Trophoblast cell (in vitro differentiated cells and primary cell): ENCODE measurements around the gene SRRT.

Source experiments
- DNase-seq, 2 donors: peaks; one replicate each; pipeline ENCODE4 v3.0.0-alpha.2; 2016
- H2AFZ ChIP-seq: 2 replicates; pipeline ENCODE4 v1.6.1; 2013; ENCODE audit warnings: low read length, moderate library complexity, mild to moderate bottlenecking; ENCODE audit not compliant: insufficient read depth, poor library complexity
- H2AK5ac ChIP-seq: 2 replicates; pipeline ENCODE4 v1.6.1; 2013; ENCODE audit warnings: mild to moderate bottlenecking, low read length
- H2BK120ac ChIP-seq: 2 replicates; pipeline ENCODE4 v1.6.1; 2013; ENCODE audit warnings: low read length, mild to moderate bottlenecking, moderate library complexity; ENCODE audit not compliant: insufficient read depth, poor library complexity
- H2BK12ac ChIP-seq: 2 replicates; pipeline ENCODE4 v1.6.1; 2013; ENCODE audit warnings: mild to moderate bottlenecking, low read length, moderate library complexity
- H2BK5ac ChIP-seq: 2 replicates; pipeline ENCODE4 v1.6.1; 2013; ENCODE audit warnings: low read length, low read depth, moderate library complexity, mild to moderate bottlenecking; ENCODE audit not compliant: poor library complexity
- H3K14ac ChIP-seq: 2 replicates; pipeline ENCODE4 v1.6.1; 2013; ENCODE audit warnings: mild to moderate bottlenecking, low read length
- H3K18ac ChIP-seq: 2 replicates; pipeline ENCODE4 v1.6.1; 2013; ENCODE audit warnings: mild to moderate bottlenecking, low read length
- H3K23ac ChIP-seq: 2 replicates; pipeline ENCODE4 v1.6.1; 2013; ENCODE audit warnings: low read length
- H3K27ac ChIP-seq: 2 replicates; pipeline ENCODE4 v1.5.1; 2013; ENCODE audit warnings: low read depth, mild to moderate bottlenecking, inconsistent platforms, low read length, moderate library complexity
- H3K27me3 ChIP-seq: 2 replicates; pipeline ENCODE4 v1.6.1; 2013; ENCODE audit warnings: inconsistent platforms, mild to moderate bottlenecking, low read length, moderate library complexity; ENCODE audit not compliant: insufficient read depth
- H3K36me3 ChIP-seq, 2 experiments: 1 replicate in 1 of 2; 2 replicates in 1 of 2; pipeline ENCODE4 v1.6.1; 2013; ENCODE audit warnings: low read length in 2 of 2, mild to moderate bottlenecking in 2 of 2, moderate library complexity in 1 of 2; ENCODE audit not compliant: insufficient read depth in 2 of 2, control insufficient read depth in 1 of 2
- H3K4ac ChIP-seq: 2 replicates; pipeline ENCODE4 v1.6.1; 2013; ENCODE audit warnings: low read depth, mild to moderate bottlenecking, low read length, moderate library complexity
- H3K4me1 ChIP-seq, 2 experiments: 1 replicate in 1 of 2; 2 replicates in 1 of 2; pipeline ENCODE4 v1.6.1; 2013; ENCODE audit warnings: low read length in 2 of 2, mild to moderate bottlenecking in 2 of 2, moderate library complexity in 1 of 2; ENCODE audit not compliant: insufficient read depth in 2 of 2, control insufficient read depth in 1 of 2
- H3K4me2 ChIP-seq: 2 replicates; pipeline ENCODE4 v1.6.1; 2013; ENCODE audit warnings: inconsistent platforms, mild to moderate bottlenecking, low read length, moderate library complexity
- H3K4me3 ChIP-seq: 2 replicates; pipeline ENCODE4 v1.5.1; 2013; ENCODE audit warnings: mild to moderate bottlenecking, low read depth, low read length, inconsistent platforms
- H3K79me1 ChIP-seq: one replicate; pipeline ENCODE4 v1.6.1; 2013; ENCODE audit warnings: low read length
- H3K79me2 ChIP-seq: 2 replicates; pipeline ENCODE4 v1.6.1; 2013; ENCODE audit warnings: low read length, mild to moderate bottlenecking; ENCODE audit not compliant: control insufficient read depth, insufficient read depth, poor library complexity
- H3K9ac ChIP-seq: 2 replicates; pipeline ENCODE4 v1.6.1; 2013; ENCODE audit warnings: mild to moderate bottlenecking, low read length
- H3K9me3 ChIP-seq: 2 replicates; pipeline ENCODE4 v1.6.1; 2013; ENCODE audit warnings: low read depth, mild to moderate bottlenecking, control low read depth, inconsistent platforms, low read length; ENCODE audit not compliant: insufficient read depth
- H4K12ac ChIP-seq: 2 replicates; pipeline ENCODE4 v1.6.1; 2013; ENCODE audit warnings: low read depth, mild to moderate bottlenecking, low read length, moderate library complexity
- H4K8ac ChIP-seq: 2 replicates; pipeline ENCODE4 v1.6.1; 2013; ENCODE audit warnings: low read depth, mild to moderate bottlenecking, low read length, moderate library complexity
- H4K91ac ChIP-seq: one replicate; pipeline ENCODE4 v1.6.1; 2013; ENCODE audit warnings: low read depth, mild to moderate bottlenecking, low read length, moderate library complexity
- WGBS: extraction: QIAGEN DNeasy Blood & Tissue Kit; methylation state at CpG from one replicate; pipeline ENCODE4 v1.1.7; 2013; ENCODE audit warnings: missing lambda C conversion rate; ENCODE audit not compliant: insufficient read length, insufficient coverage; ENCODE audit errors: extremely low coverage; 5-methylcytosine and 5-hydroxymethylcytosine counted together

The SRRT gene

DNA sequence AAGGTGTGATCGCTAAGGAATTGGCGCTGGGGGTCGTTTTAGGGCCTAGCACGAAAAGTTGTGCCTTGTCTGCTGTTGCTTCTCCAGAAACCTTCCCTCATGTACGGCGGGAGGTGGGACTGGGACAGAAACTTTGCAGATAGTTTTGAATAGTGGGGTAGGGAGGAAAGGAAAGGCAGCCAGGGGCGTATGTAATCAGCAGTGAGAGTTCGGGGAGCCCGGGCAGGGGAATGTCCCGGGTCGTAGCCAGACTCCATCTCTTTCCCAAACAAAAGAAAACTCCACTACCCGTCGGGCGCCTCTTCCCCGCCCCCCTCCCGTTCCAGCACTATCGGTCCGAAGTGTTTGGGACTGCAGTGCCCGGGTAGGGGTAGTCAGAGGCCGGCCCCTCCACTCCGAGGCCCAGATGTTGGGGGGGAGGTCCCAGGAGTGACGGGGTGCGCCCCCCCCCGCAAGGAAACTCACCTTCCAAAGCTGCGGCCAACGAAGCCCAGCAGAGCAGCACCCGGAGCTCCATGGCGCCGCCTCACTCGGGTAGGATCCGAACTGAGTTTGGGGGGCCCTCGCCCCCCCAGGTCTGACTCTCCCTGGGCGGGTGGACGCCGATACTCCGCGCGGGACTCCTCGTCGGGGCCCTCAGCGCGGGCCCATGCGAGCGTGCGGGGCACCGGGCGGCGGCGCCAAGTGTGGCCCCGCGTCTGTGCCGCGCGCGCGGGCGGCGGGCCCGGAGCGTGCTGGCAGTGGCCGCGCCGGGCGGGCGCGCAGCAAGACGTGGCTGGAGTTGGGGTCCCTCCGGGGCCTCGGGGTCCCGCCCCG is 48.2 kb upstream of the SRRT start:
- WGBS, result no CpG with 5 or more reads among the region's 71 CpGs
- H4K91ac ChIP-seq, result peak overlapping the region; percentile 94

DNA sequence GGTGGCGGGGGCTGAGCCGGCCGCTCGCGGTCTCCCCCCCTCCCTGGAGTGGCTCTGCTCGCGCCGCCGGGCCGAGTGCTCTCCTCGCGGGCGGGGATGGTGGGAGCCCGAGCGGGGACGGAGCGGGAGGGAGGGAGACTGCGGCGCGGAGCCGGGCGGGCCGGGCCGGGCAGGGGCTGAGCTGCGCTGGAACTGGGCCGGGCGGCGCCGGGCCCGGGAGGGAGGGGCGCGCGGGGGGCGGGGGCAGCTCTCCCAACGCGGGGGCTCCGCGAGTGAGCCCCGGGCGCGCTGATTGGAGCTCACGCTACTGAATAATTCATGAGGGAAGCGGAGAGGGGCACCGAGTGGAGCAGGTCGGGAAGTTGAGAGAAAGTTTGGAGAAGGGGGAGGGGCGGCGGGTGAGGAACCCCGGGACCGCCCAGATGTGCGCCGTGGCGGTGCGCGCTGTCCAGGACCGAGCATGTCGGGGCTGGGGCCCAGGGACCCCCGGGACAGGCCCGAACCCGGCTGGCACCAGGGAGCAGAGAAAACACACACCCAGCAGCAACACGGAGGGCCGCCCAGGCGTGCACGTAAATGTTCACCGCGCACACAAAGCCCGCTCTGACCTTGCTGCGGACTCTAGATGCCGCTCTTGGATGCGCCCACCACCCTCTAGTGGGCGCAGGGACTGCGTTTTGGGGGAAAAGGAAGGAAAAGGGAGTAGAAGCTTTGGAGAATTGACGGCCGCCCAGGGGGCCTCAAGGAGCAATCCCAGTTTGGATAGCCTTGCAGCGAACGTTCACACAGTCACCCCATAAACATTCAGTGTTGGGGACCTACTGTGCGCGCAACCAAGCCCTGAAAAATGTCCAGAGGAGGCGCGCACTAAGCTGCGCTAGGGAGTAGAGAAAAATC is 47.3 kb upstream of the SRRT start, which contains the start of gene EPHB4:
EPHB4 (minus strand) TSS at position 194 of the 897 bp plus-strand sequence. CDS start 493 bp downstream, outside the sequence.
- Histone ChIP-seq H2AFZ (peak within 1 kb of the TSS; percentile 74), H3K4me1 (peaks cover 13 to 19% of the 10 kb centered on the region in 2 experiments), H3K36me3 (peaks cover 21 to 24% of the 10 kb centered on the region in 2 experiments), H3K27me3 (no peaks in the 10 kb centered on the region), H4K8ac (peak within 1 kb of the TSS; percentile 94), H3K4ac (peak within 1 kb of the TSS; percentile 98), H2BK12ac (peak within 1 kb of the TSS; percentile 75), H3K79me1 (peaks cover 30% of the 10 kb centered on the region), H2AK5ac (peak within 1 kb of the TSS; percentile 85), H3K14ac (peak within 1 kb of the TSS; percentile 97), H3K79me2 (peaks cover 29% of the 10 kb centered on the region), H3K27ac (peak within 1 kb of the TSS; percentile 83), H3K23ac (no peak within 1 kb of the TSS), H4K91ac (peak within 1 kb of the TSS; percentile 94), H3K4me3 (peak within 1 kb of the TSS; percentile 91), H3K9ac (peak within 1 kb of the TSS; percentile 86), H2BK5ac (peak within 1 kb of the TSS; percentile 78), H3K4me2 (peak within 1 kb of the TSS; percentile 93), H3K9me3 (no peaks in the 10 kb centered on the region), H3K18ac (peak within 1 kb of the TSS; percentile 97), H2BK120ac (peak within 1 kb of the TSS; percentile 71), H4K12ac (peak within 1 kb of the TSS; percentile 78)
- DNase-seq, result peak in 1 of 2 donors; percentile 39
- no CpG with 5 or more reads among the region's 80 CpGs for WGBS

More for the DNA sequence above, 48.2 kb upstream of the SRRT start:
- peak overlapping the region; percentile 92 for H3K14ac ChIP-seq
- H4K12ac ChIP-seq, result peak overlapping the region; percentile 78
- H3K4me1 ChIP-seq, result peaks cover 13 to 19% of the 10 kb centered on the region in 2 experiments
- H3K79me2 ChIP-seq, result peaks cover 29% of the 10 kb centered on the region
- peaks cover 30% of the 10 kb centered on the region for H3K79me1 ChIP-seq
- peak overlapping the region; percentile 63 for H3K4me2 ChIP-seq
- peak overlapping the region; percentile 78 for H2BK5ac ChIP-seq
- H3K4ac ChIP-seq, result peak overlapping the region; percentile 98
- H3K4me3 ChIP-seq, result peak overlapping the region; percentile 91
- peak overlapping the region; percentile 18 for H2BK12ac ChIP-seq
- peak overlapping the region; percentile 55 for H3K27ac ChIP-seq
- DNase-seq, result no peak
- H3K27me3 ChIP-seq, result no peaks in the 10 kb centered on the region
- H3K9me3 ChIP-seq, result no peaks in the 10 kb centered on the region
- peak overlapping the region; percentile 84 for H4K8ac ChIP-seq
- peak overlapping the region; percentile 85 for H2AK5ac ChIP-seq
- H3K9ac ChIP-seq, result peak overlapping the region; percentile 86
- peaks cover 29 to 33% of the 10 kb centered on the region in 2 experiments for H3K36me3 ChIP-seq
- H3K23ac ChIP-seq, result no peak overlapping the region
- peak overlapping the region; percentile 74 for H2AFZ ChIP-seq
- peak overlapping the region; percentile 90 for H3K18ac ChIP-seq
- H2BK120ac ChIP-seq, result peak overlapping the region; percentile 71

DNA sequence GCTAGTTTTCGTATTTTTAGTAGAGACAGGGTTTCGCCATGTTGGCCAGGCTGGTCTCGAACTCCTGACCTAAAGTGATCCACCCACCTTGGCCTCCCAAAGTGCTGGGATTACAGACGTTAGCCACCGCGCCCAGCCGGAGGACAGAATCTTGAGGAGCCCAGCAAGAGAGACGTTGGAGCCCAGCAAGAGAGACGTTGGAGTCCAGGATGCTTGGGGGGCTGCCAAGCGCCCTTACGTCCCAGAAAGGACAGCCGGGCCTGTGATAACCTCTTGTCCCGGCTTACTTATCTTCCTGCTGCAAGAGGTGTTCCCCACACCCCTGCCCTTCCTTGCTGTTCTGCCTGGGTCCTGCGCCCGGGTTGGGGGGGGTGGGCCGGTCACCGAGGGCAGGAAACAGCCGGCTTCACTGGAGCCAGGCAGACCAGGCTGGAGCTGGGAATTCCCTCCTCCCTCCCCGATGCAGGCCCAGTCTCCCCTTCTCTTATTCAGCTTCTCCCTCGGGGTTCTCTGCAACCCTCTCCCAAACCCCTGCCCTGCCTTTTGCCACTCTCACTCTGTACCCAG is 45.7 kb upstream of the SRRT start:
- Histone ChIP-seq H2AK5ac (peak overlapping the region; percentile 53), H3K4me2 (no peak overlapping the region), H3K18ac (peak overlapping the region; percentile 38), H2BK5ac (no peak overlapping the region), H2AFZ (no peak overlapping the region), H3K79me1 (peaks cover 30% of the 10 kb centered on the region), H4K8ac (peak overlapping the region; percentile 53), H3K27ac (no peak overlapping the region), H3K9ac (no peak overlapping the region), H2BK120ac (peak overlapping the region; percentile 37), H3K27me3 (no peaks in the 10 kb centered on the region), H3K4me3 (no peak overlapping the region), H2BK12ac (peak overlapping the region; percentile 43), H4K12ac (peak overlapping the region; percentile 63), H3K4ac (no peak overlapping the region), H3K14ac (peak overlapping the region; percentile 46), H3K9me3 (no peaks in the 10 kb centered on the region), H3K36me3 (peaks cover 5 to 8% of the 10 kb centered on the region in 2 experiments), H3K79me2 (peaks cover 29% of the 10 kb centered on the region), H3K23ac (no peak overlapping the region), H4K91ac (peak overlapping the region; percentile 68), H3K4me1 (peaks cover 13 to 19% of the 10 kb centered on the region in 2 experiments)
- no peak for DNase-seq
- WGBS, result no CpG with 5 or more reads among the region's 20 CpGs

DNA sequence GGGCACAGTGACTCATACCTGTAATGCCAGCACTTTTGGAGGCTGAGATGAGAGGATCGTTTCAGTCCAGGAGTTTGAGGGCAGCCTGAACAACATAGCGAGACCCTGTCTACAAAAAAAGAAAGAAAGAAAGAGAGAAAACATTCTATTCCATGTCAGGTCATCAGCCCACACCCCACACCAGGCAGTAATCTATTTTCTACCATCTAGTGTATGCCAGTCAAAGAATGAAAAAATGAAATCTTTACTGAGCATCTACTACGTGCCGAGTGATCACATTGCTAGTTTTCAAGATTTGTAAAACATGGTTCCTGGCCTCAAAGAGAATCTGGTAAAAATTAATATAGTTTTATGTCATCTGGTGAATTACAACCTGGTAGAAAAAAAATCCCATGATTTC is 44.5 kb upstream of the SRRT start:
- Histone ChIP-seq H4K12ac (no peak overlapping the region), H3K23ac (no peak overlapping the region), H2AK5ac (no peak overlapping the region), H3K18ac (no peak overlapping the region), H3K9me3 (no peaks in the 10 kb centered on the region), H3K79me1 (peaks cover 27% of the 10 kb centered on the region), H3K36me3 (no peaks in the 10 kb centered on the region), H4K91ac (no peak overlapping the region), H3K27me3 (no peaks in the 10 kb centered on the region), H3K79me2 (peaks cover 23% of the 10 kb centered on the region), H3K4ac (no peak overlapping the region), H2BK12ac (no peak overlapping the region), H3K4me3 (no peak overlapping the region), H4K8ac (no peak overlapping the region), H3K4me2 (no peak overlapping the region), H2AFZ (no peak overlapping the region), H3K4me1 (peaks cover 6 to 12% of the 10 kb centered on the region in 2 experiments), H3K14ac (no peak overlapping the region), H2BK5ac (no peak overlapping the region), H3K9ac (no peak overlapping the region), H2BK120ac (no peak overlapping the region), H3K27ac (no peak overlapping the region)
- DNase-seq, result no peak
- no CpG with 5 or more reads among the region's 4 CpGs for WGBS
